ENCODE measurements around the gene DBNDD1. TPM values are rescaled to one million over a fixed set of nuclear protein-coding genes. Genes with fewer than 3 reads are reported as not detected.

The DBNDD1 gene
- total RNA-seq, 1 experiment from 2014 or later, result 75.0 TPM

GRCh38 chr16:89966756-89967155, 52.5 kb downstream of the DBNDD1 start:
- DNase-seq (ENCODE audit: low spot score) (no peak), ATAC-seq (no peak)
- TF ChIP-seq ZNF138 (CRISPR knock-in tag; conservative IDR thresholded peaks at IDR 0.05), result no peak
- no peak for TF ChIP-seq GABPB1 (CRISPR knock-in tag; IDR thresholded peaks at IDR 0.05)
- H3K4me3 Mint-ChIP-seq, result no peak overlapping the region
- no peak overlapping the region for H3K27ac Mint-ChIP-seq
- POLR2A ChIA-PET, result no interaction called here
- H3K4me1 Mint-ChIP-seq, result peaks cover 6% of the 10 kb centered on the region
- peaks cover 27% of the 10 kb centered on the region for H3K36me3 Mint-ChIP-seq
- CTCF ChIA-PET, result no interaction called here
- peaks cover 25% of the 10 kb centered on the region for H3K9me3 Mint-ChIP-seq
- H3K27me3 Mint-ChIP-seq (ENCODE audit: low read depth), result peaks cover 11% of the 10 kb centered on the region

GRCh38 chr16:89965447-89966225, 53.6 kb downstream of the DBNDD1 start:
- TF ChIP-seq PRRX2 (CRISPR knock-in tag; IDR thresholded peaks at IDR 0.05) (no peak), USF1 (CRISPR knock-in tag; IDR thresholded peaks at IDR 0.05) (no peak), SOX15 (CRISPR knock-in tag; IDR thresholded peaks at IDR 0.05) (no peak), TP53 (CRISPR knock-in tag; IDR thresholded peaks at IDR 0.05) (no peak), CDX4 (CRISPR knock-in tag; IDR thresholded peaks at IDR 0.05; ENCODE audit: borderline replicate concordance) (no peak), FOXJ3 (CRISPR knock-in tag; IDR thresholded peaks at IDR 0.05; ENCODE audit: borderline replicate concordance) (no peak), NFATC4 (CRISPR knock-in tag; IDR thresholded peaks at IDR 0.05) (no peak), ZNF671 (CRISPR knock-in tag; IDR thresholded peaks at IDR 0.05) (no peak), ZNF396 (CRISPR knock-in tag; IDR thresholded peaks at IDR 0.05; ENCODE audit: borderline replicate concordance) (no peak), NR1H2 (CRISPR knock-in tag; IDR thresholded peaks at IDR 0.05) (no peak), GABPB1 (CRISPR knock-in tag; IDR thresholded peaks at IDR 0.05) (no peak), NR2C2 (CRISPR knock-in tag; IDR thresholded peaks at IDR 0.05) (no peak), GRHL2 (CRISPR knock-in tag; IDR thresholded peaks at IDR 0.05; ENCODE audit: insufficient replicate concordance, severe bottlenecking) (no peak), CREM (CRISPR knock-in tag; IDR thresholded peaks at IDR 0.05) (no peak), ZNF263 (CRISPR knock-in tag; IDR thresholded peaks at IDR 0.05; ENCODE audit: low read depth) (no peak), HMGA2 (CRISPR knock-in tag; IDR thresholded peaks at IDR 0.05) (no peak)
- TF ChIP-seq, protein P1, sequence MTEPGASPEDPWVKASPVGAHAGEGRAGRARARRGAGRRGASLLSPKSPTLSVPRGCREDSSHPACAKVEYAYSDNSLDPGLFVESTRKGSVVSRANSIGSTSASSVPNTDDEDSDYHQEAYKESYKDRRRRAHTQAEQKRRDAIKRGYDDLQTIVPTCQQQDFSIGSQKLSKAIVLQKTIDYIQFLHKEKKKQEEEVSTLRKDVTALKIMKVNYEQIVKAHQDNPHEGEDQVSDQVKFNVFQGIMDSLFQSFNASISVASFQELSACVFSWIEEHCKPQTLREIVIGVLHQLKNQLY (CRISPR knock-in tag; IDR thresholded peaks at IDR 0.05), result no peak
- TF ChIP-seq, protein P2, sequence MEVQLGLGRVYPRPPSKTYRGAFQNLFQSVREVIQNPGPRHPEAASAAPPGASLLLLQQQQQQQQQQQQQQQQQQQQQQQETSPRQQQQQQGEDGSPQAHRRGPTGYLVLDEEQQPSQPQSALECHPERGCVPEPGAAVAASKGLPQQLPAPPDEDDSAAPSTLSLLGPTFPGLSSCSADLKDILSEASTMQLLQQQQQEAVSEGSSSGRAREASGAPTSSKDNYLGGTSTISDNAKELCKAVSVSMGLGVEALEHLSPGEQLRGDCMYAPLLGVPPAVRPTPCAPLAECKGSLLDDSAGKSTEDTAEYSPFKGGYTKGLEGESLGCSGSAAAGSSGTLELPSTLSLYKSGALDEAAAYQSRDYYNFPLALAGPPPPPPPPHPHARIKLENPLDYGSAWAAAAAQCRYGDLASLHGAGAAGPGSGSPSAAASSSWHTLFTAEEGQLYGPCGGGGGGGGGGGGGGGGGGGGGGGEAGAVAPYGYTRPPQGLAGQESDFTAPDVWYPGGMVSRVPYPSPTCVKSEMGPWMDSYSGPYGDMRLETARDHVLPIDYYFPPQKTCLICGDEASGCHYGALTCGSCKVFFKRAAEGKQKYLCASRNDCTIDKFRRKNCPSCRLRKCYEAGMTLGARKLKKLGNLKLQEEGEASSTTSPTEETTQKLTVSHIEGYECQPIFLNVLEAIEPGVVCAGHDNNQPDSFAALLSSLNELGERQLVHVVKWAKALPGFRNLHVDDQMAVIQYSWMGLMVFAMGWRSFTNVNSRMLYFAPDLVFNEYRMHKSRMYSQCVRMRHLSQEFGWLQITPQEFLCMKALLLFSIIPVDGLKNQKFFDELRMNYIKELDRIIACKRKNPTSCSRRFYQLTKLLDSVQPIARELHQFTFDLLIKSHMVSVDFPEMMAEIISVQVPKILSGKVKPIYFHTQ (CRISPR knock-in tag; IDR thresholded peaks at IDR 0.05), result no peak
- TF ChIP-seq, protein P3, sequence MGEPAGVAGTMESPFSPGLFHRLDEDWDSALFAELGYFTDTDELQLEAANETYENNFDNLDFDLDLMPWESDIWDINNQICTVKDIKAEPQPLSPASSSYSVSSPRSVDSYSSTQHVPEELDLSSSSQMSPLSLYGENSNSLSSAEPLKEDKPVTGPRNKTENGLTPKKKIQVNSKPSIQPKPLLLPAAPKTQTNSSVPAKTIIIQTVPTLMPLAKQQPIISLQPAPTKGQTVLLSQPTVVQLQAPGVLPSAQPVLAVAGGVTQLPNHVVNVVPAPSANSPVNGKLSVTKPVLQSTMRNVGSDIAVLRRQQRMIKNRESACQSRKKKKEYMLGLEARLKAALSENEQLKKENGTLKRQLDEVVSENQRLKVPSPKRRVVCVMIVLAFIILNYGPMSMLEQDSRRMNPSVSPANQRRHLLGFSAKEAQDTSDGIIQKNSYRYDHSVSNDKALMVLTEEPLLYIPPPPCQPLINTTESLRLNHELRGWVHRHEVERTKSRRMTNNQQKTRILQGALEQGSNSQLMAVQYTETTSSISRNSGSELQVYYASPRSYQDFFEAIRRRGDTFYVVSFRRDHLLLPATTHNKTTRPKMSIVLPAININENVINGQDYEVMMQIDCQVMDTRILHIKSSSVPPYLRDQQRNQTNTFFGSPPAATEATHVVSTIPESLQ (CRISPR knock-in tag; IDR thresholded peaks at IDR 0.05), result no peak
- TF ChIP-seq, protein P4, sequence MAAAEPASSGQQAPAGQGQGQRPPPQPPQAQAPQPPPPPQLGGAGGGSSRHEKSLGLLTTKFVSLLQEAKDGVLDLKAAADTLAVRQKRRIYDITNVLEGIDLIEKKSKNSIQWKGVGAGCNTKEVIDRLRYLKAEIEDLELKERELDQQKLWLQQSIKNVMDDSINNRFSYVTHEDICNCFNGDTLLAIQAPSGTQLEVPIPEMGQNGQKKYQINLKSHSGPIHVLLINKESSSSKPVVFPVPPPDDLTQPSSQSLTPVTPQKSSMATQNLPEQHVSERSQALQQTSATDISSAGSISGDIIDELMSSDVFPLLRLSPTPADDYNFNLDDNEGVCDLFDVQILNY (CRISPR knock-in tag; IDR thresholded peaks at IDR 0.05), result no peak
- ATAC-seq (no peak), DNase-seq (ENCODE audit: low spot score) (no peak)
- Mint-ChIP-seq H3K4me1 (no peaks in the 10 kb centered on the region), H3K9me3 (peaks cover 15% of the 10 kb centered on the region), H3K4me3 (no peak overlapping the region), H3K27me3 (ENCODE audit: low read depth) (no peaks in the 10 kb centered on the region), H3K27ac (no peak overlapping the region), H3K36me3 (peaks cover 16% of the 10 kb centered on the region)
- ChIA-PET CTCF (no interaction called here), POLR2A (no interaction called here)

Measured in WTC11 (cell line).